Breast epithelium (tissue), 3 donors: ENCODE measurements around the gene CDCA3.

Source experiments
- POLR2A ChIP-seq: fragments of 450-650 bp; IDR thresholded peaks from one replicate; pipeline ENCODE4 v1.6.1; 2016; ENCODE audit warnings: antibody characterized with exemption, mild to moderate bottlenecking, moderate library complexity
- POLR2AphosphoS5 ChIP-seq, 3 donors: sonication (generic); formaldehyde crosslinking; IDR thresholded peaks; one replicate each; pipeline ENCODE4 v1.6.1; 2017; ENCODE audit warnings: antibody characterized with exemption in 3 of 3
- TF ChIP-seq, protein P1 (sequence below), 3 donors: fragments of 450-650 bp; IDR thresholded peaks; one replicate each; pipeline ENCODE4 v1.5.1; 2016 to 2017; ENCODE audit warnings: antibody characterized with exemption in 3 of 3, mild to moderate bottlenecking in 3 of 3, moderate library complexity in 3 of 3

DNA sequence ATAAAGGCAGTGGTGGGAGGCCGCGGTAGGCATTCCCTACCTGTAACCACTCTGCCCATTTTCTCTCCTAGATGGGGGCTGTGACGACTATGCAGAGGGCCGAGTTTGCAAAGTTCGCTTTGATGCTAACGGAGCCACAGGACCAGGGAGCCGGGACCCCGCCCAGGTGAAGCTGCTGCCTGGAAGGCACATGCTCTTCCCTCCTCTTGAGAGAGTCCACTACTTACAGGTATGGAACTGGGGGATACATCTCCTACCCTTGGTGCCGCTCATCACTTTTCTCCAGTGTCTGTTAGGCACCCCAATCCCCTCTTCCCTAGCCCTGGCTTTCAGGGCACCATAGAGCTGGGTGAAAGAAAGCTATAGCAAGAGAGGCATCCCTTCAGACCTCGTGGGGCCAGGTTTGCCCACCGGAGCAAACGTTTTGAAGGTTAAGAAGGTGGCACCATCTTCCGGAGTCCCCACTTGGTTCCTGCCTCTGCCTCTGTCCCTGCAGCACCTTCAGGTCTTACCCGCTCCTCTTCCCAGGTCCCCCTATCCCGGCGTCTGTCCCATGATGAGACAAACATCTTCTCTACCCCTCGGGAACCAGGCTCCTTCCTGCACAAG lies 24.9 kb downstream of the CDCA3 start:
- TF ChIP-seq POLR2A, result no peak
- TF ChIP-seq, protein P1, sequence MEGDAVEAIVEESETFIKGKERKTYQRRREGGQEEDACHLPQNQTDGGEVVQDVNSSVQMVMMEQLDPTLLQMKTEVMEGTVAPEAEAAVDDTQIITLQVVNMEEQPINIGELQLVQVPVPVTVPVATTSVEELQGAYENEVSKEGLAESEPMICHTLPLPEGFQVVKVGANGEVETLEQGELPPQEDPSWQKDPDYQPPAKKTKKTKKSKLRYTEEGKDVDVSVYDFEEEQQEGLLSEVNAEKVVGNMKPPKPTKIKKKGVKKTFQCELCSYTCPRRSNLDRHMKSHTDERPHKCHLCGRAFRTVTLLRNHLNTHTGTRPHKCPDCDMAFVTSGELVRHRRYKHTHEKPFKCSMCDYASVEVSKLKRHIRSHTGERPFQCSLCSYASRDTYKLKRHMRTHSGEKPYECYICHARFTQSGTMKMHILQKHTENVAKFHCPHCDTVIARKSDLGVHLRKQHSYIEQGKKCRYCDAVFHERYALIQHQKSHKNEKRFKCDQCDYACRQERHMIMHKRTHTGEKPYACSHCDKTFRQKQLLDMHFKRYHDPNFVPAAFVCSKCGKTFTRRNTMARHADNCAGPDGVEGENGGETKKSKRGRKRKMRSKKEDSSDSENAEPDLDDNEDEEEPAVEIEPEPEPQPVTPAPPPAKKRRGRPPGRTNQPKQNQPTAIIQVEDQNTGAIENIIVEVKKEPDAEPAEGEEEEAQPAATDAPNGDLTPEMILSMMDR (IDR thresholded peaks at IDR 0.05), result no peak
- TF ChIP-seq POLR2AphosphoS5 (IDR thresholded peaks at IDR 0.05), result no peak
